Measurements from ENCODE around the gene LEF1. TPM values are rescaled to one million over a fixed set of nuclear protein-coding genes. Genes with fewer than 3 reads are reported as not detected.

Gene LEF1
- polyA plus RNA-seq, 1 experiment: 2.7 TPM

DNA sequence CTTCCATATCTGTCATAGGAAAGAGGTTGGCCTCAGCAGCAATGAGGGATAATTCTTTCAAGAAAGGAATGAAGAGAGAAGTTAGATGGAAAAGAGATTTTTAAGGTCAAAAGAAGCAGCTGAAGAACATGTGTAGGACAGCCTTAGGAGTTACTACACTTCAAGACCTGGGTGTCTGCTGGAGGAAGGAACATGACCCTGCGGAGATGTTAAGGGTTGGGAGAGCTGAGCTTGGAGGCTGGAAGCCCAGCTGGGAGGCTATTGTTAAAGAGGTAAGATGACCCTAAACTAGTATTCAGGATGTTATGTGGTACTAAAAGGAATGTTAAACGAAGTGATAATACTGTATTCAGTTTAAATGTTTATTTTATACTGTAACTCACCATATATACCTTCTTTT is 164.1 kb downstream of the LEF1 start:
- CTCF ChIA-PET: no interaction called here
- POLR2A ChIA-PET: no interaction called here
- TF ChIP-seq, protein P1, sequence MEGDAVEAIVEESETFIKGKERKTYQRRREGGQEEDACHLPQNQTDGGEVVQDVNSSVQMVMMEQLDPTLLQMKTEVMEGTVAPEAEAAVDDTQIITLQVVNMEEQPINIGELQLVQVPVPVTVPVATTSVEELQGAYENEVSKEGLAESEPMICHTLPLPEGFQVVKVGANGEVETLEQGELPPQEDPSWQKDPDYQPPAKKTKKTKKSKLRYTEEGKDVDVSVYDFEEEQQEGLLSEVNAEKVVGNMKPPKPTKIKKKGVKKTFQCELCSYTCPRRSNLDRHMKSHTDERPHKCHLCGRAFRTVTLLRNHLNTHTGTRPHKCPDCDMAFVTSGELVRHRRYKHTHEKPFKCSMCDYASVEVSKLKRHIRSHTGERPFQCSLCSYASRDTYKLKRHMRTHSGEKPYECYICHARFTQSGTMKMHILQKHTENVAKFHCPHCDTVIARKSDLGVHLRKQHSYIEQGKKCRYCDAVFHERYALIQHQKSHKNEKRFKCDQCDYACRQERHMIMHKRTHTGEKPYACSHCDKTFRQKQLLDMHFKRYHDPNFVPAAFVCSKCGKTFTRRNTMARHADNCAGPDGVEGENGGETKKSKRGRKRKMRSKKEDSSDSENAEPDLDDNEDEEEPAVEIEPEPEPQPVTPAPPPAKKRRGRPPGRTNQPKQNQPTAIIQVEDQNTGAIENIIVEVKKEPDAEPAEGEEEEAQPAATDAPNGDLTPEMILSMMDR (IDR thresholded peaks at IDR 0.05; ENCODE audit: insufficient read depth, low read depth, low read length): no peak
- no peak overlapping the region for H3K4me3 ChIP-seq (ENCODE audit: low read depth, low read length)
- no peaks in the 10 kb centered on the region for H3K36me3 ChIP-seq (ENCODE audit: control insufficient read depth, insufficient read depth, low read length)
- DNase-seq (ENCODE audit: low read depth): no peak
- H3K27me3 ChIP-seq (ENCODE audit: control insufficient read depth, insufficient read depth, low read length): no peaks in the 10 kb centered on the region

DNA sequence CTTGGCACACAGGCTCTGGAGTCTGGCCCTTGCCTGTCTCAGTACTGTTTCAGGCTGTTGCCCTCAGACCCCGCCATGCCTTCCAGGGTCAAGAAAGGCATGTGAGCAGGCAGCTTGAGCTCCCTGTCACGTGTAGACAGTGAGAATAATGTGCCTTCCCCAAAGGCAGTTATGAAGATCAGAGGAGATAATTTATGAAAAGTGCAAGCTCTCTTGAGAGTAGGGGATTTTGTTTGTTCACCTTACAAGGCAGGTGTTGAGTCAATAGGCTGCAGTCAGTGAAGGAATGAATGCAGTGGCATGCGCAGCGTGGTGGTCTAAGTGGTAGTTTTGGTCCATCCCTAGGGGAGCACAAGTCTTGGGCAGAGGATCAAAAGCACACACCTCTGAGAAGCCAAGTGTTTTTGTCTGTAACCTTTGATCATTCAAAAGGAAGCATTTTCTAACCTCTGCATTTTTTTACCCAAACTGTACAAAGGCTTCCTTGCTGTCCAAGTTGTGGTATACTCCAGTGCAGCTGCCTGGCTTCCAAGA is 164.7 kb downstream of the LEF1 start:
- no peak overlapping the region for H3K4me3 ChIP-seq (ENCODE audit: low read depth, low read length)
- H3K27me3 ChIP-seq (ENCODE audit: control insufficient read depth, insufficient read depth, low read length): no peaks in the 10 kb centered on the region
- no peak for DNase-seq (ENCODE audit: low read depth)
- ChIA-PET POLR2A (no interaction called here), CTCF (no interaction called here)
- TF ChIP-seq, protein P1 (IDR thresholded peaks at IDR 0.05; ENCODE audit: insufficient read depth, low read depth, low read length): no peak
- H3K36me3 ChIP-seq (ENCODE audit: control insufficient read depth, insufficient read depth, low read length): no peaks in the 10 kb centered on the region

DNA sequence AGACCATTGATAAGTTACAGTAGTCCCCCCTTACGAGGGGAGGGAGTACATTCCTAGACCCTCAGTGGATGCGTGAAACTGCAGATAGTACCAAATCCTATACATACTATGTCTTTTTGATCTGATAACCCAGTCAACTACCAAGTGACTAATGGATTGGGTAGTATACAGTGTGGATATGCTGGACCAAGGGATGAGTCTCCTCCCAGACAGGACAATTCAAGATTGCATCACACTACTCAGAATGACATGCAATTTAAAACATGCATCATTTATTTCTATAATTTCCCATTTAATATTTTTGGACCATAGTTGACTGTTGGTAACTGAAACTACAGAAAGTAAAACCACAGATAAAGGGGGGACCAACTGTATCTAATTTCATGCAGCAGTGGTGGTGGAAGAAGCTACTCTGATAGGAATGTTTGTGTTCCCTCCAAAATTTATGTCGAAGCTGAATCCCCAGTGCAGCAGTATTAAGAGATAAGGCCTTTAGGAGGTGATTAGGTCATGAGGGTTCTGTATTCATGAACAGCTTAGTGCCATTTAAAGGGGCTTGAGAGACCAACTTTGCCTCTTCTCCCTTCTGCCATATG is 167.1 kb downstream of the LEF1 start:
- DNase-seq (ENCODE audit: low read depth): no peak
- TF ChIP-seq, protein P1 (IDR thresholded peaks at IDR 0.05; ENCODE audit: insufficient read depth, low read depth, low read length): no peak
- Histone ChIP-seq H3K36me3 (ENCODE audit: control insufficient read depth, insufficient read depth, low read length) (no peaks in the 10 kb centered on the region), H3K27me3 (ENCODE audit: control insufficient read depth, insufficient read depth, low read length) (no peaks in the 10 kb centered on the region), H3K4me3 (ENCODE audit: low read depth, low read length) (no peak overlapping the region)
- POLR2A ChIA-PET: no interaction called here
- CTCF ChIA-PET: interaction anchor here (1.1 to 1.9 kb wide), 2 partner anchors 17 to 244 kb away, joined by 3 to 6 read pairs; no protein-coding TSS in a partner anchor

DNA sequence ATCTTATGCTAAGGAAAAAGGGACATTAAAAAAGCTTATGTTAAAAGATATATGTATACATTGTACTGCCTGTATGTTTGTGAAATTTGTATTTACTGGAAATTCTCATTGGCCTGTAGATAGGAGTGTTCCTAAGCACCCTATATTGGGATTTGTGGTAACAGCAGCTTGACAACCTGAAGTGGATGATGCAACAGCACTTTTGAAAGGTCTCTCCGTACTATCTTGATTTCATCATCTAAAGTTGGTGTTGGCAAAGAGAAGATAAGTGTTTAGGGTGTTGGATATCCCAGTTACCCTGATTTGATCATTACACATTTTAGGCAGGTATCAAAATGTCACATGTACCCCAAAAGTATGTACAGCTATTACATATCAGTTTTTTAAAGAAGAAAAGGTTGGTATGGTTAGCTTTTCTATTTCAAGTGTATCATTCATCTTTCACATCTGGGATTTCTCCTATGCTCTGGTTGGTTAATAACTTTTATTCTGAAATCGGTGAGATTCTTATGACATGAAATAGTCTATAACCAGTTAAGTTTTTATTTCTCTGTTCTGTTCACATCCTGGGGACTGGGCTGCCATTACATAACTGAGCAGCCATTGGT is 168.7 kb downstream of the LEF1 start:
- no peak for DNase-seq (ENCODE audit: low read depth)

DNA sequence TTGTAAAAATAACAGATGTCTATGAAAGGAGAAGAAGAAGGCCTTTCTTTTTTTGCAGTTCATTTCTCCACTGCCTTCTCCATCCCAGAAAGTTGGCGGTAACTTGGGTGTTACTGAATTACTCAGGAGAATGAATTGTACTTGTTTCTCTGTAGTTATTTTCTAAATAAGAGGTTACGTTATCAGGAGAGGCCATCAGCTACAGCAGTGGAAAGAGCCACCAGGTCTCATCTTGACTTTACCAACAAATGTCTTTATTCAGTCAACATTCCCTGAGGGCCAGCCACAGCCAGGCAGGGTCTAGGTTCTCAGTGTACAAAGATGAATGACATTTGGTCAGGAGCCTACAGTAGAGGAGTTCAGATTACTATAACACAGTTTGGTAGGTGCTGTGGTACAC is 170.9 kb downstream of the LEF1 start:
- TF ChIP-seq, protein P1 (IDR thresholded peaks at IDR 0.05; ENCODE audit: insufficient read depth, low read depth, low read length): no peak
- H3K36me3 ChIP-seq (ENCODE audit: control insufficient read depth, insufficient read depth, low read length): no peaks in the 10 kb centered on the region
- no peaks in the 10 kb centered on the region for H3K27me3 ChIP-seq (ENCODE audit: control insufficient read depth, insufficient read depth, low read length)
- no peak for DNase-seq (ENCODE audit: low read depth)
- ChIA-PET POLR2A (no interaction called here), CTCF (interaction anchor here (0.8 to 1.0 kb wide), 3 partner anchors 9 to 191 kb away, joined by 3 to 4 read pairs (median 3); no protein-coding TSS in a partner anchor)
- no peak overlapping the region for H3K4me3 ChIP-seq (ENCODE audit: low read depth, low read length)

More for the DNA sequence above, 168.7 kb downstream of the LEF1 start:
- H3K4me3 ChIP-seq (ENCODE audit: low read depth, low read length): no peak overlapping the region
- ChIA-PET CTCF (interaction anchor here (0.6 to 1.7 kb wide), 3 partner anchors 9 to 573 kb away, joined by 3 to 5 read pairs (median 5); no protein-coding TSS in a partner anchor), POLR2A (interaction anchor here (0.5 kb wide), 1 partner anchor 10 kb away, joined by 3 read pairs; no protein-coding TSS in a partner anchor)
- TF ChIP-seq, protein P1 (IDR thresholded peaks at IDR 0.05; ENCODE audit: insufficient read depth, low read depth, low read length): no peak
- no peaks in the 10 kb centered on the region for H3K36me3 ChIP-seq (ENCODE audit: control insufficient read depth, insufficient read depth, low read length)
- no peaks in the 10 kb centered on the region for H3K27me3 ChIP-seq (ENCODE audit: control insufficient read depth, insufficient read depth, low read length)

All from BJ (cell line).